Endothelial cell of umbilical vein (primary cell): ENCODE data around the gene CCNL2. TPM values are rescaled to one million over a fixed set of nuclear protein-coding genes. Genes with fewer than 3 reads are reported as not detected.

Experiments
- BruUV-seq: library from RNA; stranded (reverse); fragments of 400-500 nt; replicated peaks from 2 replicates; lab custom pipeline; 2021; lab: Mats Ljungman, UMichigan
- CTCF ChIA-PET: fragments of 300-600, 350-600 bp; sonication (Branson Sonifier 250); formaldehyde crosslinking; loops from one replicate; lab custom pipeline; 2021; ENCODE audit warnings: antibody characterized with exemption, inconsistent platforms; lab: Charles Lee
- POLR2A ChIA-PET: fragments of 300-600, 350-600 bp; sonication (Branson Sonifier 250); formaldehyde crosslinking; loops from one replicate; lab custom pipeline; 2021; ENCODE audit warnings: antibody characterized with exemption, inconsistent platforms; lab: Charles Lee
- DNase-seq: peaks from one replicate; pipeline ENCODE4 v3.0.0-alpha.2; 2011; ENCODE audit warnings: low read depth, low spot score
- FAIRE-seq: peaks from 2 replicates; lab custom pipeline; 2011; peaks lifted over from hg19 to GRCh38; lab: Jason Lieb, UNC
- H2AFZ ChIP-seq: 2 replicates; pipeline ENCODE4 v1.6.0; 2012; ENCODE audit warnings: low read depth, low read length, control low read depth, inconsistent platforms
- H3K27ac ChIP-seq: 2 replicates; pipeline ENCODE4 v1.5.1; 2011; ENCODE audit warnings: low read depth, mild to moderate bottlenecking, control low read depth, low read length, moderate library complexity; ENCODE audit not compliant: insufficient read depth
- H3K27me3 ChIP-seq, 2 experiments: 2 replicates each; pipeline versions ENCODE4 v1.6.0 to v1.6.1; 2011; ENCODE audit warnings: low read length in 2 of 2, mixed read lengths in 1 of 2; ENCODE audit not compliant: control insufficient read depth in 2 of 2, insufficient read depth in 2 of 2
- H3K36me3 ChIP-seq, 2 experiments: 2 replicates in 1 of 2; 3 replicates in 1 of 2; pipeline ENCODE4 v1.5.1; 2011; ENCODE audit warnings: low read length in 2 of 2, mild to moderate bottlenecking in 1 of 2, moderate library complexity in 1 of 2; ENCODE audit not compliant: control insufficient read depth in 2 of 2, insufficient read depth in 2 of 2; ENCODE audit errors: extremely low read depth in 1 of 2
- H3K4me1 ChIP-seq: 3 replicates; pipeline ENCODE4 v1.5.1; 2011; ENCODE audit warnings: mild to moderate bottlenecking, low read length; ENCODE audit not compliant: control insufficient read depth, insufficient read depth; ENCODE audit errors: extremely low read depth
- H3K4me2 ChIP-seq: 2 replicates; pipeline ENCODE4 v1.6.1; 2011; ENCODE audit warnings: low read length, control low read depth, mixed read lengths; ENCODE audit not compliant: insufficient read depth
- H3K4me3 ChIP-seq, 3 experiments: fragments of 200-600 bp in 1 of 3; sonication (generic), shearing (Covaris generic) in 1 of 3; replicated peaks in 1 of 3; 2 replicates each; pipeline ENCODE4 v1.5.1; 2011 to 2016; ENCODE audit warnings: control low read depth in 3 of 3, low read length in 3 of 3, mild to moderate bottlenecking in 2 of 3, inconsistent platforms in 1 of 3, low read depth in 1 of 3, moderate library complexity in 1 of 3; ENCODE audit not compliant: insufficient read depth in 1 of 3
- H3K79me2 ChIP-seq: 2 replicates; pipeline ENCODE4 v1.6.0; 2012; ENCODE audit warnings: low read length, inconsistent platforms; ENCODE audit not compliant: control insufficient read depth, insufficient read depth
- H3K9ac ChIP-seq: replicated peaks from 2 replicates; pipeline ENCODE3; 2011; ENCODE audit warnings: low read length, control low read depth; ENCODE audit not compliant: insufficient read depth; ENCODE audit errors: extremely low read depth
- H3K9me1 ChIP-seq: replicated peaks from 3 replicates; pipeline ENCODE4 v1.6.0; 2011; ENCODE audit warnings: mild to moderate bottlenecking, low read length; ENCODE audit not compliant: control insufficient read depth, insufficient read depth; ENCODE audit errors: extremely low read depth
- H3K9me3 ChIP-seq: replicated peaks from 2 replicates; pipeline ENCODE4 v1.5.1; 2012; ENCODE audit warnings: low read length, inconsistent platforms; ENCODE audit not compliant: control insufficient read depth, insufficient read depth
- H4K20me1 ChIP-seq: replicated peaks from 2 replicates; pipeline ENCODE3; 2011; ENCODE audit warnings: mild to moderate bottlenecking, low read length; ENCODE audit not compliant: control insufficient read depth, insufficient read depth; ENCODE audit errors: extremely low read depth
- CTCF ChIP-seq, 2 donors: IDR thresholded peaks; 1 replicate in 1 of 2; 2 replicates in 1 of 2; pipeline ENCODE4 v1.5.1; 2011; ENCODE audit warnings: low read length in 2 of 2, mild to moderate bottlenecking in 2 of 2, moderate library complexity in 2 of 2, control low read depth in 1 of 2, inconsistent platforms in 1 of 2, low read depth in 1 of 2; ENCODE audit not compliant: insufficient read depth in 1 of 2; ENCODE audit errors: extremely low read depth in 1 of 2
- EZH2 ChIP-seq: IDR thresholded peaks from 2 replicates; pipeline ENCODE4 v1.6.1; 2012; ENCODE audit warnings: borderline replicate concordance, low read depth, mild to moderate bottlenecking, moderate library complexity, low read length, inconsistent platforms; ENCODE audit not compliant: severe bottlenecking
- FOS ChIP-seq: IDR thresholded peaks from 2 replicates; pipeline ENCODE4 v1.6.1; 2011; ENCODE audit warnings: mild to moderate bottlenecking, low read length, moderate library complexity, borderline replicate concordance; ENCODE audit not compliant: insufficient read depth
- GATA2 ChIP-seq: IDR thresholded peaks from 2 replicates; pipeline ENCODE4 v1.7.0; 2011; ENCODE audit warnings: low read depth, mild to moderate bottlenecking, moderate library complexity, mixed read lengths, low read length; ENCODE audit not compliant: insufficient read length, insufficient read depth
- JUN ChIP-seq: IDR thresholded peaks from 2 replicates; pipeline ENCODE4 v1.6.1; 2011; ENCODE audit warnings: borderline replicate concordance, low read depth; ENCODE audit not compliant: insufficient read length, insufficient read depth
- MYC ChIP-seq: IDR thresholded peaks from one replicate; pipeline ENCODE4 v1.6.1; 2011; ENCODE audit warnings: mild to moderate bottlenecking, low read depth, low read length
- POLR2A ChIP-seq: IDR thresholded peaks from 2 replicates; pipeline ENCODE4 v1.6.1; 2012; ENCODE audit warnings: low read depth, mild to moderate bottlenecking, control low read depth, low read length
- POLR2AphosphoS5 ChIP-seq: IDR thresholded peaks from 2 replicates; pipeline ENCODE4 v1.6.1; 2012; ENCODE audit warnings: low read depth, mild to moderate bottlenecking, control low read depth, low read length, moderate library complexity; ENCODE audit not compliant: insufficient read depth
- dilution Hi-C: fragments of 300-500 bp; cut with MboI; formaldehyde crosslinking; loops from one replicate; pipeline ENCODE4 v1.15.0; 2019; ENCODE audit warnings: low sequenced_read_pairs; ENCODE audit not compliant: extremely low pct_ligation_motif_present
- intact Hi-C: fragments of 100-400 bp; cut with micrococcal nuclease; formaldehyde crosslinking; loops from one replicate; pipeline ENCODE4 v1.10.0; 2022
- polyA plus RNA-seq, 4 experiments: library from polyadenylated mRNA; depleted of rRNA in 3 of 4; stranded (reverse) in 3 of 4; unstranded in 1 of 4; fragments of >200 nt; gene quantifications; 2 replicates each; pipeline versions ENCODE4 v1.2.1 to v1.2.3, GENCODE V29; 2011 to 2012; ENCODE audit warnings: missing spikeins in 1 of 4
- total RNA-seq: library from RNA; stranded (reverse); gene quantifications from 2 replicates; pipeline ENCODE4 v1.2.3, GENCODE V29; 2021
- TF ChIP-seq, protein P1 (sequence below): IDR thresholded peaks from 2 replicates; pipeline ENCODE4 v1.6.1; 2011; ENCODE audit not compliant: insufficient read depth, insufficient read length

The CCNL2 gene
- total and polyA plus RNA-seq, 2 donors (not counting 3 experiments of a cell fraction or from before 2014, with no cell fraction given): 188 to 209 TPM

DNA sequence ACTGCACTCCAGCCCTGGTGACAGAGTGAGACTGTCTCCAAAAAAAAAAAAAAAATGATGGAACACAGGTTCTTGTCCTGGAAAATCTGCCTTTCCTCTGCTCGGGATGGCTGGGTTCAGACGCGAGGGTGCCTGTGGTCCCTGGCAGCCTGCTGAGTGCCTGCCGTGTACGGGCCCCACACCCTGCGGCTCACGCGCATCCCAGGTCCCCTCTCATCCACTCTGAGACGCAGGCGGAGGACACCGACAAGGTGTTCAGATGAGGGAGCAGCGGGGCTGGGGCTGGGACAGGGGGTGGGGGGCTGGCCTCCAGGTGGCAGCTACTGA is 26.3 kb upstream of the CCNL2 start:
- Histone ChIP-seq H2AFZ (no peak overlapping the region), H3K4me3 (no peak overlapping the region), H3K9me1 (no peaks in the 10 kb centered on the region), H3K4me2 (no peak overlapping the region), H3K27me3 (no peaks in the 10 kb centered on the region), H3K79me2 (no peaks in the 10 kb centered on the region), H3K36me3 (no peaks in the 10 kb centered on the region), H3K9ac (no peak overlapping the region), H3K9me3 (no peaks in the 10 kb centered on the region), H3K27ac (no peak overlapping the region), H4K20me1 (no peaks in the 10 kb centered on the region), H3K4me1 (peaks cover 7% of the 10 kb centered on the region)
- dilution Hi-C loops: no loop called here
- BruUV-seq: no TSS peak
- POLR2A ChIA-PET: no interaction called here
- no peak for DNase-seq
- FAIRE-seq: no peak
- intact Hi-C loops: no loop called here
- TF ChIP-seq GATA2 (no peak), POLR2AphosphoS5 (no peak)
- CTCF ChIA-PET: interaction anchor here (2.9 kb wide), 1 partner anchor 16 kb away, joined by 8 read pairs; no protein-coding TSS in a partner anchor

- no peak overlapping the region for H2AFZ ChIP-seq
- ChIA-PET POLR2A (no interaction called here), CTCF (interaction anchor here (1.0 to 2.9 kb wide), 2 partner anchors 9 to 16 kb away, joined by 3 to 8 read pairs; no protein-coding TSS in a partner anchor)
- dilution Hi-C loops: no loop called here
- no peaks in the 10 kb centered on the region for H3K79me2 ChIP-seq
- TF ChIP-seq POLR2A (no peak), MYC (no peak), CTCF (IDR thresholded peaks at IDR 0.05; ENCODE audit: extremely low read depth in 1 of 2, insufficient read depth in 1 of 2, low read depth in 1 of 2, low read length in 2 of 2) (no peak), FOS (no peak), POLR2AphosphoS5 (no peak), GATA2 (no peak), JUN (no peak), EZH2 (no peak)
- TF ChIP-seq, protein P1, sequence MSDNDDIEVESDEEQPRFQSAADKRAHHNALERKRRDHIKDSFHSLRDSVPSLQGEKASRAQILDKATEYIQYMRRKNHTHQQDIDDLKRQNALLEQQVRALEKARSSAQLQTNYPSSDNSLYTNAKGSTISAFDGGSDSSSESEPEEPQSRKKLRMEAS: no peak
- H3K9ac ChIP-seq: no peak overlapping the region
- DNase-seq (no peak), FAIRE-seq (no peak)
- no peaks in the 10 kb centered on the region for H3K9me3 ChIP-seq
- no peaks in the 10 kb centered on the region for H3K9me1 ChIP-seq
- intact Hi-C loops: no loop called here
- H4K20me1 ChIP-seq: no peaks in the 10 kb centered on the region
- no peaks in the 10 kb centered on the region for H3K27me3 ChIP-seq
- H3K4me2 ChIP-seq: no peak overlapping the region
- no TSS peak for BruUV-seq
- no peak overlapping the region for H3K27ac ChIP-seq
- H3K36me3 ChIP-seq: no peaks in the 10 kb centered on the region
- H3K4me1 ChIP-seq: peaks cover 3% of the 10 kb centered on the region
- H3K4me3 ChIP-seq: no peak overlapping the region
Observed at GRCh38 chr1:1424707-1425106, 25.6 kb upstream of the CCNL2 start.
